Stomach (tissue), 9 donors: ENCODE data around the gene BANF1. TPM values are rescaled to one million over a fixed set of nuclear protein-coding genes. Genes with fewer than 3 reads are reported as not detected.

Source experiments
- DNase-seq, 2 donors: peaks; one replicate each; pipeline versions ENCODE4 v3.0.0 to v3.0.0-alpha.2; 2013 to 2019
- H3K27ac ChIP-seq, 5 donors: fragments of 200-600 bp in 4 of 5; sonication (generic) in 4 of 5; one replicate each; pipeline ENCODE4 v1.5.1; 2013 to 2019; ENCODE audit warnings: mild to moderate bottlenecking in 1 of 5, moderate library complexity in 1 of 5
- H3K27me3 ChIP-seq, 3 donors: fragments of 200-600 bp; sonication (generic); one replicate each; pipeline ENCODE4 v1.5.1; 2017 to 2019; ENCODE audit warnings: mixed run types in 1 of 3
- H3K36me3 ChIP-seq, 4 donors: fragments of 200-600 bp; sonication (generic); 1 replicate in 3 of 4; 2 replicates in 1 of 4; pipeline ENCODE4 v1.5.1; 2016 to 2019
- H3K4me1 ChIP-seq, 4 donors: fragments of 200-600 bp; sonication (generic); one replicate each; pipeline ENCODE4 v1.5.1; 2016 to 2019
- H3K4me3 ChIP-seq, 4 donors: fragments of 200-600 bp; sonication (generic) in 3 of 4; one replicate each; pipeline ENCODE4 v1.5.1; 2016 to 2019; ENCODE audit warnings: mild to moderate bottlenecking in 1 of 4
- H3K9me3 ChIP-seq, 4 donors: fragments of 200-600 bp; sonication (generic); one replicate each; pipeline ENCODE4 v1.5.1; 2016 to 2019
- EP300 ChIP-seq: sonication (generic); formaldehyde crosslinking; IDR thresholded peaks from one replicate; pipeline ENCODE4 v1.6.1; 2017; ENCODE audit warnings: antibody characterized with exemption
- POLR2A ChIP-seq, 4 donors: fragments of 450-650 bp; IDR thresholded peaks; one replicate each; pipeline ENCODE4 v1.6.1; 2016; ENCODE audit warnings: antibody characterized with exemption in 4 of 4, control low read depth in 2 of 4, mild to moderate bottlenecking in 1 of 4, moderate library complexity in 1 of 4
- POLR2AphosphoS5 ChIP-seq, 3 donors: sonication (generic); formaldehyde crosslinking; IDR thresholded peaks; one replicate each; pipeline ENCODE4 v1.6.1; 2016; ENCODE audit warnings: antibody characterized with exemption in 3 of 3
- WGBS, 5 donors: extraction: QIAGEN DNeasy Blood & Tissue Kit in 3 of 5; methylation state at CpG; one replicate each; pipeline versions ENCODE4 v1.1.5 to v1.1.7; 2013 to 2018; 5-methylcytosine and 5-hydroxymethylcytosine counted together
- intact Hi-C: fragments of 100-400 bp; cut with DNase I; formaldehyde crosslinking; loops from one replicate; pipeline ENCODE4 v1.15.1; 2023; ENCODE audit warnings: low total_unique reads
- polyA plus RNA-seq, 3 donors: library from polyadenylated mRNA; stranded (reverse); fragments of 200-250 nt; gene quantifications; one replicate each; pipeline ENCODE4 v1.2.3, GENCODE V29; 2013
- total RNA-seq, 5 donors: library from RNA; depleted of rRNA; stranded (reverse); fragments of >200 nt; gene quantifications; one replicate each; pipeline versions ENCODE4 v1.1.0 to v1.2.3, GENCODE V29; 2014 to 2016
- TF ChIP-seq, protein P1 (sequence below), 7 experiments: fragments of 450-650 bp in 4 of 7; fragments of 200-600 bp in 3 of 7; sonication (generic) in 3 of 7; IDR thresholded peaks; one replicate each; pipeline ENCODE4 v1.5.1; 2016 to 2019; ENCODE audit warnings: antibody characterized with exemption in 7 of 7, control low read depth in 2 of 7, mild to moderate bottlenecking in 1 of 7
- donor health status: healthy with polysubstance abuse.
- donor health status: Bipolar disorder and iron deficiency.
- donor health status: healthy.

Gene BANF1
- total and polyA plus RNA-seq, 8 donors, result 12.3 to 207 (median 46.1) TPM

DNA sequence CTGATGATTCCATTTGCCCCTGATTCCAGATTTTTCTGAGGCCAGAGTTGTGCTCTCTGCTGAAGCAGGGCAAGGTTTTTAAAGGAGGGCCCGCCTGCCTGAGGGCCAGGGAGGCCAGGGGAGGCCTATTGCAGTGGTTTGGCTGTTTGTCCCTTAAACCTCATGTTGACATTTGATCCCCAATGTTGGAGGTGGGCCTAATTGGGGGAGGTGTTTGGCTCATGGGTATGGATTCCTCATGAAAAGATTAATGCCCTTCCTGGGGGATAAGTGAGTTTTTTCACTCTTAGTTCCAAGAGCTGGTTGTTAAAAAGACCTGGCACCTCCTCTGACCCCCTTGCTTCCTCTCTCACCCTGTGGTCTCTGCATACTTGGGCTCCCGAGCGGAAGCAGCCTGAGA, 37.5 kb downstream of the BANF1 start:
- TF ChIP-seq POLR2A (IDR thresholded peaks at IDR 0.05) (no peak), POLR2AphosphoS5 (IDR thresholded peaks at IDR 0.05) (no peak), EP300 (no peak)
- TF ChIP-seq, protein P1, sequence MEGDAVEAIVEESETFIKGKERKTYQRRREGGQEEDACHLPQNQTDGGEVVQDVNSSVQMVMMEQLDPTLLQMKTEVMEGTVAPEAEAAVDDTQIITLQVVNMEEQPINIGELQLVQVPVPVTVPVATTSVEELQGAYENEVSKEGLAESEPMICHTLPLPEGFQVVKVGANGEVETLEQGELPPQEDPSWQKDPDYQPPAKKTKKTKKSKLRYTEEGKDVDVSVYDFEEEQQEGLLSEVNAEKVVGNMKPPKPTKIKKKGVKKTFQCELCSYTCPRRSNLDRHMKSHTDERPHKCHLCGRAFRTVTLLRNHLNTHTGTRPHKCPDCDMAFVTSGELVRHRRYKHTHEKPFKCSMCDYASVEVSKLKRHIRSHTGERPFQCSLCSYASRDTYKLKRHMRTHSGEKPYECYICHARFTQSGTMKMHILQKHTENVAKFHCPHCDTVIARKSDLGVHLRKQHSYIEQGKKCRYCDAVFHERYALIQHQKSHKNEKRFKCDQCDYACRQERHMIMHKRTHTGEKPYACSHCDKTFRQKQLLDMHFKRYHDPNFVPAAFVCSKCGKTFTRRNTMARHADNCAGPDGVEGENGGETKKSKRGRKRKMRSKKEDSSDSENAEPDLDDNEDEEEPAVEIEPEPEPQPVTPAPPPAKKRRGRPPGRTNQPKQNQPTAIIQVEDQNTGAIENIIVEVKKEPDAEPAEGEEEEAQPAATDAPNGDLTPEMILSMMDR (IDR thresholded peaks at IDR 0.05), result no peak
- no peak for DNase-seq
- 69 to 92% (median 84%) methylated on average over 3 of the region's 3 CpGs for WGBS, 5 donors
- Histone ChIP-seq H3K27me3 (peaks cover 0 to 20% (median 0%) of the 10 kb centered on the region in 3 donors), H3K27ac (no peak overlapping the region), H3K4me3 (no peak overlapping the region), H3K4me1 (peaks cover 0 to 2% (median 2%) of the 10 kb centered on the region in 4 donors), H3K9me3 (no peaks in the 10 kb centered on the region), H3K36me3 (no peaks in the 10 kb centered on the region)
- intact Hi-C loops, result no loop called here

DNA sequence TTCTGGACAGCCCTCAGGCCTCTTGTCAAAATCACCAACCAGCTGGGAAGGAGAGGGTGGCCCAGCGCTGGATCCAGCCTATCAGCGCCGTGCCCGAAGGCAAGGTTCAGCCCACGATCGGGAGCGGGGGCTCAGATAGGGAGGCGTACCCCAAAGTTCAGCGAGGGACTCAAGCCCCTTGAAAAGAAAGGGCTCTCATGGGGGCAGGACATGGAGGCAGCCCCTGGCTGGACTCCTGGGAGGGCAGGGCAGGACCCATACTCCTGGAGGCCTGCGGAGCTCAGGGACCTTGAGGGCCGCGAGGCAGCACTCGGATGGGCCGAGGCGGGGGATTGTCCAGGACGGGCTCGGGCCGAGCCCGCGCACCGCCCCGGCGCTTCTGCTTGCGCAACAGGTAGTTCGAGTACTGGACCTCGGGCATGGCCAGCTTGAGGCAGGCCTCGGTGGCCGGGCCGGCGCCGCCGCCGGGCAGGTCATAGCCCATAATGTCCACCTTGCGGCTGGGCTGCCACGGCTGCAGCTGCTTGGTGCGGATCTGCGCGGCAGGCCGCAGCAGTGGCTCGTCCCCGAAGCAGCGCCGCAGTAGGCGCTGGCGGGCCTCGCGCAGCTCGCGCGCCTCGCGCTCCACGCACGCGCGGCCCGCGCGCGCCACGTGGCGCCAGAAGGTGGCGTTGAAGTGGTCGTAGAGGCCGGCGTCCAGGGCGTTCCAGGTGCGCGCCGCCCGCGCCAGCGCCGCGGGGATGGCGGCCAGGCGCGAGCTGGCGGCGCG, 40.1 kb downstream of the BANF1 start:
- 95 to 97% (median 96%) methylated on average over 65 to 81 of the region's 81 CpGs for WGBS, 5 donors
- Histone ChIP-seq H3K27ac (no peak overlapping the region), H3K4me1 (peaks cover 7 to 10% (median 9%) of the 10 kb centered on the region in 4 donors), H3K36me3 (no peaks in the 10 kb centered on the region), H3K4me3 (no peak overlapping the region), H3K9me3 (no peaks in the 10 kb centered on the region), H3K27me3 (peaks cover 0 to 13% (median 2%) of the 10 kb centered on the region in 3 donors)
- DNase-seq, result no peak
- intact Hi-C loops, result no loop called here
- TF ChIP-seq, protein P1 (IDR thresholded peaks at IDR 0.05), result no peak
- TF ChIP-seq POLR2A (IDR thresholded peaks at IDR 0.05) (no peak), POLR2AphosphoS5 (IDR thresholded peaks at IDR 0.05) (no peak), EP300 (no peak)

DNA sequence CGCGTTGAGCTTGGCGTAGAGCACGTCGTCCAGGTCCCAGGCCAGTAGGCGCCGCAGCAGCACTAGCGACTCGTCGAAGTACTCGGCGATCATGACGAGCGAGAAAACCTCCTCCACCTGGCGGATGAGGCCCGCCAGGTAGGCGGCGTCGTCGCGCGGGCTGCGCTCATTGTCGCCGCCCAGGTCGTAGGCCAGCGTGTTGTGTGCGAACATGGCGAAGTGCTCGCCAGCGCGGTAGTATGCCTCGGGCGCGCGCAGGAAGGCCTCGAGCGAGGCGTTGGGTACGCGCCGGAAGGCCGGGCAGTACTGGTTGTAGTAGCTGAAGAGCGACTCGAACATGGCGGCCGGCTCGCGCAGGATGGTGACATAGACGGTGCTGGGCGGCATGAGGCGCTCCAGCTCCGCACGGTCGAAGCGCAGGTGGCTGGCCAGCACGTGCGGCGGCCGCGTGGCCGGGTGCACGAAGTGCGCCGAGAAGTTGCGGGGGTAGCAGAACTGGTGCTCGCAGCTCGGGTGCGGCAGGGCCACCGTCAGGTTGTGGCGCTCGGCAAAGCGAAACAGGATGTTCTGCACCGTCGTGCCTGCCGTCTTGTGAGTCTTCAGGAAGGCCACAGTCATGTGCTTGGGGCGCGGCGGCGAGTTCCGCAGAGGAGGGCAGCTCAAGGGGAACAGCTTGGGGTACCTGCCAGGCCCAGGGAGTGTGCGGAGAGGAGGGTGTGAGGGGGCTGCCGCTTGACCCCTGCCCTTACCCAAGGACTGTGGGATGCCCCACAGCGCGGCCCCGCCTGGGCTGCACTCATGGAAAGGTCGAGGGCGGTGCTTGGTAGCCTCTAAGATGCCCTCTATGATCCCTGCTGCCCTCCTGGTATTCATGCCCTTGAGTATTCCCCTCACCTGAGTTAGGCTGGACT, 40.9 kb downstream of the BANF1 start:
- 96 to 98% (median 97%) methylated on average over 86 to 88 of the region's 88 CpGs for whole genome bisulfite sequencing, 5 donors
- H3K9me3 ChIP-seq, result no peaks in the 10 kb centered on the region

DNA sequence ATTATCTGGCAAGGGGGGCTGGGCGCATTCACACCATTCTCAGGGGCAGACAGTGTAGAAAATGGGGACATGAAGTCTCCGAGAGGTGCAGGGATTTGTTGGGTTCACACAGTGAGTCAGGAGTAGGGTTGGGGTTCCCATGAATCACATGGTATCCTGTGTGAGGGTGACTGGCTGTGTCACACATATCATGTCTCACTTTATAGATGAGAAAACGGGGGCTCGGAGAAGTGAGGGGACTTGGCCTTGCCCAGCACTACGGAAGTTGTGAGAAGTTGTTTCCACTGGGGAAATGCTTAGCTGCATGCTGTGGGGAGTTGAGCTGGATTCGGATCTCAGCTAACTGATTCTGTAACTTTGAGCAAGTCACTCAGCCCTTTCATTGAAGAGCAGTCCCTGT, 42.5 kb downstream of the BANF1 start:
- no peaks in the 10 kb centered on the region for H3K36me3 ChIP-seq
- H3K27ac ChIP-seq, result no peak overlapping the region
- intact Hi-C loops, result no loop called here
- TF ChIP-seq POLR2AphosphoS5 (IDR thresholded peaks at IDR 0.05), result no peak
- TF ChIP-seq POLR2A (IDR thresholded peaks at IDR 0.05), result no peak
- TF ChIP-seq EP300, result no peak
- TF ChIP-seq, protein P1 (IDR thresholded peaks at IDR 0.05), result no peak
- WGBS, 5 donors, result 56 to 67% (median 62%) methylated on average over 6 of the region's 6 CpGs
- peaks cover 0 to 35% (median 19%) of the 10 kb centered on the region in 3 donors for H3K27me3 ChIP-seq
- no peaks in the 10 kb centered on the region for H3K9me3 ChIP-seq
- H3K4me3 ChIP-seq, result no peak overlapping the region
- DNase-seq, result no peak
- H3K4me1 ChIP-seq, result peaks cover 13 to 17% (median 16%) of the 10 kb centered on the region in 4 donors

More for the DNA sequence above, 40.9 kb downstream of the BANF1 start:
- H3K27me3 ChIP-seq, result peaks cover 0 to 20% (median 8%) of the 10 kb centered on the region in 3 donors
- H3K4me3 ChIP-seq, result no peak overlapping the region
- peaks cover 7 to 10% (median 9%) of the 10 kb centered on the region in 4 donors for H3K4me1 ChIP-seq
- no peak overlapping the region for H3K27ac ChIP-seq
- no peak for TF ChIP-seq EP300
- no peak for TF ChIP-seq POLR2A (IDR thresholded peaks at IDR 0.05)
- TF ChIP-seq, protein P1 (IDR thresholded peaks at IDR 0.05), result no peak
- H3K36me3 ChIP-seq, result no peaks in the 10 kb centered on the region
- DNase-seq, result no peak
- intact Hi-C loops, result no loop called here
